ENCODE data around the gene OAT.

Gene OAT

GRCh38 chr10:124402273-124402672, 16.4 kb downstream of the OAT start:
- H3K4me3 ChIP-seq, result no peak overlapping the region
- H3K27ac ChIP-seq, result no peak overlapping the region
- TF ChIP-seq, protein P1, sequence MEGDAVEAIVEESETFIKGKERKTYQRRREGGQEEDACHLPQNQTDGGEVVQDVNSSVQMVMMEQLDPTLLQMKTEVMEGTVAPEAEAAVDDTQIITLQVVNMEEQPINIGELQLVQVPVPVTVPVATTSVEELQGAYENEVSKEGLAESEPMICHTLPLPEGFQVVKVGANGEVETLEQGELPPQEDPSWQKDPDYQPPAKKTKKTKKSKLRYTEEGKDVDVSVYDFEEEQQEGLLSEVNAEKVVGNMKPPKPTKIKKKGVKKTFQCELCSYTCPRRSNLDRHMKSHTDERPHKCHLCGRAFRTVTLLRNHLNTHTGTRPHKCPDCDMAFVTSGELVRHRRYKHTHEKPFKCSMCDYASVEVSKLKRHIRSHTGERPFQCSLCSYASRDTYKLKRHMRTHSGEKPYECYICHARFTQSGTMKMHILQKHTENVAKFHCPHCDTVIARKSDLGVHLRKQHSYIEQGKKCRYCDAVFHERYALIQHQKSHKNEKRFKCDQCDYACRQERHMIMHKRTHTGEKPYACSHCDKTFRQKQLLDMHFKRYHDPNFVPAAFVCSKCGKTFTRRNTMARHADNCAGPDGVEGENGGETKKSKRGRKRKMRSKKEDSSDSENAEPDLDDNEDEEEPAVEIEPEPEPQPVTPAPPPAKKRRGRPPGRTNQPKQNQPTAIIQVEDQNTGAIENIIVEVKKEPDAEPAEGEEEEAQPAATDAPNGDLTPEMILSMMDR (IDR thresholded peaks at IDR 0.05), result no peak
- DNase-seq (ENCODE audit: low spot score), result no peak

- no peak overlapping the region for H3K27ac ChIP-seq
- TF ChIP-seq, protein P1 (IDR thresholded peaks at IDR 0.05), result no peak
- H3K4me3 ChIP-seq, result no peak overlapping the region
- no peak for DNase-seq (ENCODE audit: low spot score)
Measured at GRCh38 chr10:124401633-124402032, 17.1 kb downstream of the OAT start.

GRCh38 chr10:124394583-124394982, 24.1 kb downstream of the OAT start:
- Histone ChIP-seq H3K4me3 (no peak overlapping the region), H3K27ac (no peak overlapping the region)
- TF ChIP-seq, protein P1 (IDR thresholded peaks at IDR 0.05), result no peak
- no peak for DNase-seq (ENCODE audit: low spot score)

- Histone ChIP-seq H3K4me3 (no peak overlapping the region), H3K27ac (no peak overlapping the region)
- peak; percentile 61 for DNase-seq (ENCODE audit: low spot score)
- TF ChIP-seq, protein P1 (IDR thresholded peaks at IDR 0.05), result no peak
Measured at GRCh38 chr10:124392626-124393342, 25.9 kb downstream of the OAT start.

GRCh38 chr10:124390471-124391187, 28.1 kb downstream of the OAT start:
- peak; percentile 43 for DNase-seq (ENCODE audit: low spot score)
- TF ChIP-seq, protein P1 (IDR thresholded peaks at IDR 0.05), result no peak
- Histone ChIP-seq H3K4me3 (no peak overlapping the region), H3K27ac (no peak overlapping the region)

DNA sequence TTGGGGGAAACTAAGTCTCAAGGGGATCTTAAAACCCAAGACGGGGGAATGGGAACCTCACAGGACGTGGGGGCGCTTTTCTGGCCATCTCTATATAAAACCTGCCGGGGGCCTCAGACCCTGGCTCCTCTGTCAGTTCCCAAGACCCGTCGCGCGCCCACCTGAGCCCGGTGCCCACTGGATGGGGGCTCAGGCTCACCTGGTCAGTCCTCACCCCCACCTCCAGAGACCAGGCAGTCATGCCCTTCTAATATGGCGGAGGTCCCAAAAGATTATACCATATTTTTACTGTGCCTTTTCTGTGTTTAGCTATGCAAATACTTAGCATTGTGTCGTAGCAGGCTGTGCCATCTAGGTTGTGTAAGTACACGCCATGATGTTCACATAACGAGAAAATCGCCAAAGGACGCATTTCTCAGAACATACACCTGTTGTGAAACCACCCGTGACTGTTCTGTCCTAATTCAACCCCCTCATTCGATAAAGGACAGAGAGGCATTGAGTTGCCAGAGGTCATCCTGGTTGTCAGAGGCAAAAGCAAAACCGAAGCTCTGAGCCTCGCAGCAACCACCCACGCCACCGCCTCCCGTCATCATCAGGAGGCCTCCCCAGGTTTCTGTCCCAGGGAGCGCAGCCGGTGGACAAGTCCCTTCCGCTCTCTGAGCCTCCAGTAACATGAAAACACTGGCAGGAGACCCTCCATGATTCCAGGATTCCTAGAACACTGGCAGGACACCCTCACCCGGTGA, 28.9 kb downstream of the OAT start:
- Histone ChIP-seq H3K4me3 (peak overlapping the region; percentile 70), H3K27ac (no peak overlapping the region)
- DNase-seq (ENCODE audit: low spot score), result peak; percentile 50
- TF ChIP-seq, protein P1 (IDR thresholded peaks at IDR 0.05), result peak; percentile 21
